Measurements from ENCODE around the gene ANKRD13A. TPM values are rescaled to one million over a fixed set of nuclear protein-coding genes. Genes with fewer than 3 reads are reported as not detected.
"Not testable (repeated sequence)": the region's sequence is repeated elsewhere in the genome, so short reads cannot be mapped to it uniquely, and the experiment has no call there.

The ANKRD13A gene
- total and polyA plus RNA-seq, 8 donors = 13.0 to 150 (median 34.4) TPM

GRCh38 chr12:110050927-110051326 lies 51.7 kb downstream of the ANKRD13A start:
- no peaks in the 10 kb centered on the region for H3K36me3 ChIP-seq
- 78 to 91% (median 83%) methylated on average over 6 of the region's 6 CpGs for WGBS, 5 donors

GRCh38 chr12:110055375-110056352 lies 56.4 kb downstream of the ANKRD13A start:
- H3K4me1 ChIP-seq; H3K36me3 ChIP-seq; intact Hi-C loops (cut with DNase I; ENCODE audit: low total_unique reads); H3K27me3 ChIP-seq; H3K9me3 ChIP-seq; H3K4me3 ChIP-seq; H3K27ac ChIP-seq; DNase-seq: not testable (repeated sequence)
- 58 to 69% (median 66%) methylated on average over 11 of the region's 11 CpGs for WGBS, 5 donors

More at GRCh38 chr12:110050927-110051326, 51.7 kb downstream of the ANKRD13A start:
- no peaks in the 10 kb centered on the region for H3K27me3 ChIP-seq
- no peaks in the 10 kb centered on the region for H3K9me3 ChIP-seq
- H3K27ac ChIP-seq = no peak overlapping the region
- no peak for TF ChIP-seq CTCF (IDR thresholded peaks at IDR 0.05)
- TF ChIP-seq EP300 (IDR thresholded peaks at IDR 0.05) = no peak
- no peak for TF ChIP-seq POLR2A (IDR thresholded peaks at IDR 0.05)
- TF ChIP-seq POLR2AphosphoS5 (IDR thresholded peaks at IDR 0.05) = no peak
- H3K4me1 ChIP-seq = peaks cover 11 to 26% (median 22%) of the 10 kb centered on the region in 4 donors
- DNase-seq = no peak
- intact Hi-C loops (cut with DNase I; ENCODE audit: low total_unique reads) = no loop called here
- no peak overlapping the region for H3K4me3 ChIP-seq

- H3K4me1 ChIP-seq; DNase-seq; H3K9me3 ChIP-seq; H3K4me3 ChIP-seq; intact Hi-C loops (cut with DNase I; ENCODE audit: low total_unique reads); H3K27ac ChIP-seq; H3K36me3 ChIP-seq; H3K27me3 ChIP-seq: not testable (repeated sequence)
- WGBS, 5 donors = 72 to 76% (median 74%) methylated on average over 3 of the region's 3 CpGs
Observed at GRCh38 chr12:110056643-110057042, 57.4 kb downstream of the ANKRD13A start.

GRCh38 chr12:110058875-110059615 lies 59.8 kb downstream of the ANKRD13A start:
- 85 to 91% (median 89%) methylated on average over 9 of the region's 9 CpGs for WGBS, 5 donors
- H3K36me3 ChIP-seq = no peaks in the 10 kb centered on the region
- no peak for DNase-seq

More at GRCh38 chr12:110058875-110059615, 59.8 kb downstream of the ANKRD13A start:
- Histone ChIP-seq H3K9me3 (no peaks in the 10 kb centered on the region), H3K27ac (no peak overlapping the region), H3K27me3 (no peaks in the 10 kb centered on the region), H3K4me1 (peaks cover 0 to 5% (median 0%) of the 10 kb centered on the region in 4 donors), H3K4me3 (no peak overlapping the region)
- TF ChIP-seq POLR2AphosphoS5 (IDR thresholded peaks at IDR 0.05) (no peak), POLR2A (IDR thresholded peaks at IDR 0.05) (no peak), CTCF (IDR thresholded peaks at IDR 0.05) (no peak), EP300 (IDR thresholded peaks at IDR 0.05) (no peak)
- intact Hi-C loops (cut with DNase I; ENCODE audit: low total_unique reads) = no loop called here

All from stomach (tissue), 9 donors.